Ascending aorta (tissue), 2 donors: ENCODE measurements around the gene GPC3. TPM values are rescaled to one million over a fixed set of nuclear protein-coding genes. Genes with fewer than 3 reads are reported as not detected.
"Not testable (repeated sequence)": the region's sequence is repeated elsewhere in the genome, so short reads cannot be mapped to it uniquely, and the experiment has no call there.

ENCODE experiments used
- DNase-seq, 2 donors: peaks; one replicate each; pipeline ENCODE4 v3.0.0-alpha.2; 2019; ENCODE audit warnings: low spot score in 2 of 2
- H3K27ac ChIP-seq, 2 donors: fragments of 200-600 bp; sonication (generic); one replicate each; pipeline ENCODE4 v1.5.1; 2016 to 2017; ENCODE audit warnings: mild to moderate bottlenecking in 1 of 2
- H3K27me3 ChIP-seq: fragments of 200-600 bp; sonication (generic); one replicate; pipeline ENCODE4 v1.5.1; 2017
- H3K36me3 ChIP-seq, 2 donors: fragments of 200-600 bp; sonication (generic); one replicate each; pipeline ENCODE4 v1.5.1; 2016
- H3K4me1 ChIP-seq, 2 donors: fragments of 200-600 bp; sonication (generic); one replicate each; pipeline ENCODE4 v1.5.1; 2016 to 2017; ENCODE audit warnings: mild to moderate bottlenecking in 1 of 2
- H3K4me3 ChIP-seq, 2 donors: fragments of 200-600 bp; sonication (generic); one replicate each; pipeline ENCODE4 v1.5.1; 2016 to 2017; ENCODE audit warnings: mild to moderate bottlenecking in 1 of 2
- H3K9me3 ChIP-seq, 2 donors: fragments of 200-600 bp; sonication (generic); one replicate each; pipeline ENCODE4 v1.5.1; 2016
- intact Hi-C: fragments of 100-400 bp; cut with DNase I; formaldehyde crosslinking; loops from one replicate; pipeline ENCODE4 v1.15.1; 2023
- total RNA-seq: library from RNA; depleted of rRNA; stranded (reverse); fragments of >200 nt; gene quantifications from one replicate; pipeline ENCODE4 v1.1.0, GENCODE V29; 2016
- TF ChIP-seq, protein P1 (sequence below), 3 experiments: fragments of 200-600 bp in 2 of 3; fragments of 450-650 bp in 1 of 3; sonication (generic) in 2 of 3; IDR thresholded peaks; one replicate each; pipeline ENCODE4 v1.5.1; 2016 to 2019; ENCODE audit warnings: antibody characterized with exemption in 3 of 3, mild to moderate bottlenecking in 1 of 3, moderate library complexity in 1 of 3

The GPC3 gene
- total RNA-seq, 1 donor from 2014 or later = 0.75 TPM

DNA sequence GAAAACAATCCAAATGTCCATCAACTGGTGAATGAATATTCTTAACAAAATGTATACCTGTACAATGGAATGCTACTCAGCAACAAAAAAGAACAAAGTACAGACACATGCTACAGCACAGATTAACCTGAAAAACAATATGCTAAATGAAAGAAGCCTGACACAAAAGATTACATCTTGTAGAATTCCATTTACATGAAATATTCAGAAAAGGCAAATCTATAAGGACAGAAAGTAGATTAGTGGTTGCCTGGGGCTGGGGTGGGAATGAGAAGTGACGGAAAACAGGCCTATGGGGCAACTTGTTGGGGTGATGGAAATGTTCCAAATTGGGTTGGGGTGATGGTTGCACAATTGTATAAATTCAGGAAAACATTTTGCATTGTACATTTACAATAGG is 351.0 kb downstream of the GPC3 start:
- no peaks in the 10 kb centered on the region for H3K4me1 ChIP-seq
- H3K4me3 ChIP-seq = no peak overlapping the region
- intact Hi-C loops = no loop called here
- no peaks in the 10 kb centered on the region for H3K9me3 ChIP-seq
- H3K27ac ChIP-seq = no peak overlapping the region
- TF ChIP-seq, protein P1, sequence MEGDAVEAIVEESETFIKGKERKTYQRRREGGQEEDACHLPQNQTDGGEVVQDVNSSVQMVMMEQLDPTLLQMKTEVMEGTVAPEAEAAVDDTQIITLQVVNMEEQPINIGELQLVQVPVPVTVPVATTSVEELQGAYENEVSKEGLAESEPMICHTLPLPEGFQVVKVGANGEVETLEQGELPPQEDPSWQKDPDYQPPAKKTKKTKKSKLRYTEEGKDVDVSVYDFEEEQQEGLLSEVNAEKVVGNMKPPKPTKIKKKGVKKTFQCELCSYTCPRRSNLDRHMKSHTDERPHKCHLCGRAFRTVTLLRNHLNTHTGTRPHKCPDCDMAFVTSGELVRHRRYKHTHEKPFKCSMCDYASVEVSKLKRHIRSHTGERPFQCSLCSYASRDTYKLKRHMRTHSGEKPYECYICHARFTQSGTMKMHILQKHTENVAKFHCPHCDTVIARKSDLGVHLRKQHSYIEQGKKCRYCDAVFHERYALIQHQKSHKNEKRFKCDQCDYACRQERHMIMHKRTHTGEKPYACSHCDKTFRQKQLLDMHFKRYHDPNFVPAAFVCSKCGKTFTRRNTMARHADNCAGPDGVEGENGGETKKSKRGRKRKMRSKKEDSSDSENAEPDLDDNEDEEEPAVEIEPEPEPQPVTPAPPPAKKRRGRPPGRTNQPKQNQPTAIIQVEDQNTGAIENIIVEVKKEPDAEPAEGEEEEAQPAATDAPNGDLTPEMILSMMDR (IDR thresholded peaks at IDR 0.05) = no peak
- DNase-seq = no peak
- no peaks in the 10 kb centered on the region for H3K36me3 ChIP-seq
- no peaks in the 10 kb centered on the region for H3K27me3 ChIP-seq

DNA sequence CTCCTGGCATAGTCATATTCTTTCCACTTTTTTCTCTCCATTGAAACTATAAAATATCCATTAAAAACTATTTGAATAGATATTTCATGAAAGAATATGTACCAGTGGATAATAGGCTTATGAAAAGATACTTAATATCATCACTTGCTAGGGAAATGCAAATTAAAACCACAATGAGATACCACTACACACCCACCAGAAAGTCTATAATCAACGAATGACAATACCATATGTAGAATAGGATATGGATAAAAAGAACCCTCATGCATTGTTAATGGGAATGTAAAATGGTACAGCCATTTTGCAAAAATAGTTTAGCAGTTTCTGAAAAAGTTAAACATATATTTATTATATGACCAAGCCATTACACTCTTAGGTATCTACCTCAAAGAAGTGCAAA is 351.4 kb downstream of the GPC3 start:
- H3K4me1 ChIP-seq = no peaks in the 10 kb centered on the region
- H3K27me3 ChIP-seq = no peaks in the 10 kb centered on the region
- no peak overlapping the region for H3K4me3 ChIP-seq
- H3K27ac ChIP-seq = no peak overlapping the region
- no peaks in the 10 kb centered on the region for H3K36me3 ChIP-seq
- TF ChIP-seq, protein P1 (IDR thresholded peaks at IDR 0.05) = no peak
- H3K9me3 ChIP-seq = no peaks in the 10 kb centered on the region
- DNase-seq = no peak
- intact Hi-C loops = no loop called here

DNA sequence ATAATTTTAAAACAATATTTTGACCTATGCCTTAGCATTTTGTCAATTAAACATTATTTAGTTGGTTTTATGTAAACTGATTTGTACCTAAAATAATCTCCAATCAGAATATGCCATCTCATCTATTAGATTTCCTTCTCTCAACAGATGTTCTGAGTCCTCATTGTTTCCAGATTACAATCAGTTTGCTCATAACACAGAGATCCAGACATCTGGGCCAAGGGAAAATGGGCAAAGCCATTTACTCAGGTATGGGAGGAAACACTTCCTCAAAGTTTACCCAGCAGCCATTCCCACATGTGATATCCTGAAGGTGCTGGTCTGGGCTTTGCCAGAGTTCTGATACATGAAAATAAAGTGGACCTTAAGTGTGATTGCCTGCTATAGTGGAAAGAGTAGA is 352.2 kb downstream of the GPC3 start:
- Histone ChIP-seq H3K4me1 (no peaks in the 10 kb centered on the region), H3K9me3 (no peaks in the 10 kb centered on the region), H3K36me3 (no peaks in the 10 kb centered on the region), H3K4me3 (no peak overlapping the region), H3K27me3 (no peaks in the 10 kb centered on the region), H3K27ac (no peak overlapping the region)
- intact Hi-C loops = no loop called here
- DNase-seq = no peak
- TF ChIP-seq, protein P1 (IDR thresholded peaks at IDR 0.05) = no peak

DNA sequence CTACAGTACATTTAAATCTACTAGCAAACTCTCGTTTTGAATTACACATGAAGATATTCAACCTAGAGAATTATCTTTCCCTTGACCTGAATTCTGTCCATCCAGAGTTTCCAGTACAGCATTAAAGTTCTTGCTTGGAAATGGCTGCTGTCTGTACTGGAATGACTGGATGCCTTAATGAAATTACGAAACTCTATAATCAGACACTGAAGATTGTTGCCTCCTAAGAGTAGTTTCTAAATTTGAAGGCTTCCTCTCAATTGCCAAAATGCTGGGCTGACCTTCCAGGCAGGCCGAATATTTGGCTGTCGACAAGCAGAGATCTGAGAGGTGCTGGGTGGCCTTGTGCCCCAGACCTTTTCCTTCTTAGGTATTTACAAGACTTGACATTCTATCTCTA is 355.0 kb downstream of the GPC3 start:
- Histone ChIP-seq H3K27ac (no peak overlapping the region), H3K4me3 (no peak overlapping the region), H3K27me3 (no peaks in the 10 kb centered on the region), H3K36me3 (no peaks in the 10 kb centered on the region), H3K4me1 (no peaks in the 10 kb centered on the region), H3K9me3 (no peaks in the 10 kb centered on the region)
- intact Hi-C loops = no loop called here
- no peak for DNase-seq
- TF ChIP-seq, protein P1 (IDR thresholded peaks at IDR 0.05) = no peak

DNA sequence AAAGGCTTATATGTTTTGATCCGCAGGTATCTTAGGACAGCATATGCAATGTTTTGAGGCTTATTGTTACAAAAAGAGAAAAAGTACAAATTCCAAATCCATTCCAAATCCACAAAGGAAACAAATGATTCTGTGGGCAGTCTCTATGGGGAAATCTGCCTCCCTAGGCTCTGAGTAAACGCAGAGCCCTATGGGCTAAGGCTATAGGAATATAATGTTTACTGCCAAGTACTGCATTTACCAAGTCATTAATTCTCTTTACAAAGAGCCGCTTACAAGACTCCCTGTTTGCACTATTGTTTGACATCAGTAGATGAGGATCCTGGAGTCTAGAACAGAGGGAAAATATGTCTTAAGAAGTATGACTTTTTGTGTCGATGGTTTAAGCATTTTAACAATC is 357.7 kb downstream of the GPC3 start:
- no peaks in the 10 kb centered on the region for H3K9me3 ChIP-seq
- no peak overlapping the region for H3K4me3 ChIP-seq
- no peaks in the 10 kb centered on the region for H3K27me3 ChIP-seq
- intact Hi-C loops = no loop called here
- H3K36me3 ChIP-seq = no peaks in the 10 kb centered on the region
- no peak for DNase-seq
- no peaks in the 10 kb centered on the region for H3K4me1 ChIP-seq
- H3K27ac ChIP-seq = no peak overlapping the region
- TF ChIP-seq, protein P1 (IDR thresholded peaks at IDR 0.05) = no peak

DNA sequence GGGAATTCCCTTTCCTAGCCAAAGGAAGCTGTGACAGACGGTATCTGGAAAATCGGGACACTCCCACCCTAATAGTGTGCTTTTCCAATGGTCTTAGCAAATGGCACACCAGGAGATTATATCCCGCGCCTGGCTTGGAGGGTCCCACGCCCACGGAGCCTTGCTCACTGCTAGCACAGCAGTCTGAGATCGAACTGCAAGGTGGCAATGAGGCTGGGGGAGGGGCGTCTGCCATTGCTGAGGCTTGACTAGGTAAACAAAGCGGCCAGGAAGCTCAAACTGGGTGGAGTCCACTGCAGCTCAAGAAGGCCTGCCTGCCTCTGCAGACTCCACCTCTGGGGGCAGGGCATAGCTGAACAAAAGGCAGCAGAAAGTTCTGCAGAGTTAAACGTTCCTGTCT is 364.0 kb downstream of the GPC3 start:
- H3K9me3 ChIP-seq, H3K36me3 ChIP-seq, H3K4me1 ChIP-seq, H3K27ac ChIP-seq, intact Hi-C loops, H3K27me3 ChIP-seq, H3K4me3 ChIP-seq, DNase-seq: not testable (repeated sequence)
